ENCODE results near the gene PPBP.

PPBP gene

GRCh38 chr4:73988061-73988460 lies at the start of gene PPBP:
TSS of gene PPBP (minus strand) at chr4:73988190. CDS start at chr4:73988103, 87 bp downstream.
- H3K27me3 ChIP-seq (ENCODE audit: insufficient read depth, low read length, poor library complexity) = no peaks in the 10 kb centered on the region
- no peaks in the 10 kb centered on the region for H3K79me2 ChIP-seq (ENCODE audit: insufficient read depth, low read length)
- H3K4me3 ChIP-seq (ENCODE audit: low read depth in 1 of 2, low read length in 2 of 2) = no peak within 1 kb of the TSS
- H4K20me1 ChIP-seq (ENCODE audit: insufficient read depth, low read length) = no peaks in the 10 kb centered on the region
- no peak within 1 kb of the TSS for H3K4me2 ChIP-seq (ENCODE audit: insufficient read depth, low read length)
- no peak for ATAC-seq (ENCODE audit: insufficient read depth, low read depth)
- H2AFZ ChIP-seq (ENCODE audit: low read depth, low read length) = no peak within 1 kb of the TSS
- H3K9ac ChIP-seq (ENCODE audit: low read depth, low read length) = no peak within 1 kb of the TSS
- no peaks in the 10 kb centered on the region for H3K36me3 ChIP-seq (ENCODE audit: insufficient read depth, low read length)
- no peak within 1 kb of the TSS for H3K27ac ChIP-seq (ENCODE audit: low read length)
- no peaks in the 10 kb centered on the region for H3K4me1 ChIP-seq (ENCODE audit: insufficient read depth, low read length)
- no peaks in the 10 kb centered on the region for H3K9me3 ChIP-seq (ENCODE audit: insufficient read depth, low read length, severe bottlenecking)
- TF ChIP-seq, protein P1, sequence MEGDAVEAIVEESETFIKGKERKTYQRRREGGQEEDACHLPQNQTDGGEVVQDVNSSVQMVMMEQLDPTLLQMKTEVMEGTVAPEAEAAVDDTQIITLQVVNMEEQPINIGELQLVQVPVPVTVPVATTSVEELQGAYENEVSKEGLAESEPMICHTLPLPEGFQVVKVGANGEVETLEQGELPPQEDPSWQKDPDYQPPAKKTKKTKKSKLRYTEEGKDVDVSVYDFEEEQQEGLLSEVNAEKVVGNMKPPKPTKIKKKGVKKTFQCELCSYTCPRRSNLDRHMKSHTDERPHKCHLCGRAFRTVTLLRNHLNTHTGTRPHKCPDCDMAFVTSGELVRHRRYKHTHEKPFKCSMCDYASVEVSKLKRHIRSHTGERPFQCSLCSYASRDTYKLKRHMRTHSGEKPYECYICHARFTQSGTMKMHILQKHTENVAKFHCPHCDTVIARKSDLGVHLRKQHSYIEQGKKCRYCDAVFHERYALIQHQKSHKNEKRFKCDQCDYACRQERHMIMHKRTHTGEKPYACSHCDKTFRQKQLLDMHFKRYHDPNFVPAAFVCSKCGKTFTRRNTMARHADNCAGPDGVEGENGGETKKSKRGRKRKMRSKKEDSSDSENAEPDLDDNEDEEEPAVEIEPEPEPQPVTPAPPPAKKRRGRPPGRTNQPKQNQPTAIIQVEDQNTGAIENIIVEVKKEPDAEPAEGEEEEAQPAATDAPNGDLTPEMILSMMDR (IDR thresholded peaks at IDR 0.05; ENCODE audit: borderline replicate concordance, extremely low read depth, low read length, poor library complexity, severe bottlenecking) = no peak
- no peak for TF ChIP-seq EZH2 (IDR thresholded peaks at IDR 0.05; ENCODE audit: borderline replicate concordance, low read depth, low read length, severe bottlenecking)
- no peak for DNase-seq

DNA sequence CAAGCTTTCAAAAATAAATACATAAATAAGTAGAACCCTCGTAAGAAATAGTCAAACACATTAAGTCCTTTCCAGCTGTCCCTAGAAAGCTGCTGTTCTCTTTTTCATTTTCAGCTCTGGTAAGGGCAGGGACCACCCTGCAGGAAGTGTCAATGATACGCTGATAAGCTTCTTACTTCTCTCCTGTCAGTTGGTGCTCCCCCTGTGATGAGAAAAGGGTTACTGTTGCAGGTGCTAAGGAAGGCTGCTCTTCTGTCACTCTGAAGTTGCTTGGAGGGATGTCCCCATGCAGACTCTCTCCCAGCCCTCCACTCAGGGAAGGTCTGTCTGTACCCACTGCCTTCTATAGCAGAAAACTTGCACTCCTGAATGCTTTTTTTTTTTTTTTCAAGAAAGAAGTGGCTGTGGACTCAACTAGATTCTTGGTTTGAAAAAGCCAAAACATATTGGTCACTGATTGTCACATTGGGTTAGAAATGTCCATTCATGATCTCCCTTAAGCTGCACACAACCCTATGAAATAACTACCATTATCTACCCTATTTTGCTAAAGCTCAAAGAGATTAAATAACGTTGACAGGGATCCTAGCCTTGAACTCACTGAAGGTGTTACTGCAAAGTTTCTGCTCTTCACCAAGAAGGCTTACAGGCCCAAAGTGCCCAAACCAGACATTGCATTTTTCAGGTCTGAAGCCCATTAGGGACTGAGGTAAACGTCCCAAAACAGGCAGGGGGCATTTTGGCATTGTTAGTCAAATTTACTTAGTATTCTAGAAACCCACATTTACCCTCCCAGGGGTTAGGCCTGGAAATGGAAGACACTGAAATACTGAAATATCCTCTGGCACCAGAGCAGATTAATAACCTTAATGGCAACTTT lies 49.3 kb upstream of the PPBP start:
- peak; percentile 72 for ATAC-seq (ENCODE audit: insufficient read depth, low read depth)
- Histone ChIP-seq H3K4me2 (ENCODE audit: insufficient read depth, low read length) (peak overlapping the region; percentile 96), H3K4me1 (ENCODE audit: insufficient read depth, low read length) (peaks cover 30% of the 10 kb centered on the region), H4K20me1 (ENCODE audit: insufficient read depth, low read length) (no peaks in the 10 kb centered on the region), H3K27me3 (ENCODE audit: insufficient read depth, low read length, poor library complexity) (peaks cover 28% of the 10 kb centered on the region), H2AFZ (ENCODE audit: low read depth, low read length) (peak overlapping the region; percentile 72), H3K27ac (ENCODE audit: low read length) (peak overlapping the region; percentile 80), H3K79me2 (ENCODE audit: insufficient read depth, low read length) (no peaks in the 10 kb centered on the region), H3K9me3 (ENCODE audit: insufficient read depth, low read length, severe bottlenecking) (no peaks in the 10 kb centered on the region), H3K9ac (ENCODE audit: low read depth, low read length) (peak overlapping the region; percentile 69), H3K36me3 (ENCODE audit: insufficient read depth, low read length) (no peaks in the 10 kb centered on the region), H3K4me3 (ENCODE audit: low read depth in 1 of 2, low read length in 2 of 2) (peak overlapping the region; percentile 75 to 89)
- TF ChIP-seq, protein P1 (IDR thresholded peaks at IDR 0.05; ENCODE audit: borderline replicate concordance, extremely low read depth, low read length, poor library complexity, severe bottlenecking) = peak; percentile 36
- TF ChIP-seq EZH2 (IDR thresholded peaks at IDR 0.05; ENCODE audit: borderline replicate concordance, low read depth, low read length, severe bottlenecking) = no peak
- DNase-seq = peak; percentile 61

DNA sequence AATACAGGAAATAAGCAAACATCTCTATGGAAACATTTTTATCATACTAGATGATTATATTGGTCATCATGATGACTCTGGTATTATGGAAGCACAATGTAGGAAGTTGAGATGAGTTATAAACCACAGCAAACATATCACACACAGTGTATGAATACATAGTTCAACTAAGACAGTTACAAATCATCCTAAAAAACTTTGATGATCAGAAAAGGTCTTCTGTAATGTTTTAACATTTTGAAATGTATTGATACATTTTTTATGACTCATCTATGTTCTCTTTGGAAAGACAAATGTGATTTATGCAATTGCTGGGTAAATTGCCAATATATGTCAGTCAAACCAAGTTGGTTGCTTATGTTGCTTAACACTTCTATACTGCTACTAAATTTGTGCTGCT lies 45.7 kb upstream of the PPBP start:
- no peaks in the 10 kb centered on the region for H3K36me3 ChIP-seq (ENCODE audit: insufficient read depth, low read length)
- H3K79me2 ChIP-seq (ENCODE audit: insufficient read depth, low read length) = no peaks in the 10 kb centered on the region
- H3K4me1 ChIP-seq (ENCODE audit: insufficient read depth, low read length) = peaks cover 29% of the 10 kb centered on the region
- ATAC-seq (ENCODE audit: insufficient read depth, low read depth) (no peak), DNase-seq (no peak)
- no peak overlapping the region for H3K27ac ChIP-seq (ENCODE audit: low read length)
- peaks cover 15% of the 10 kb centered on the region for H3K27me3 ChIP-seq (ENCODE audit: insufficient read depth, low read length, poor library complexity)
- H3K9me3 ChIP-seq (ENCODE audit: insufficient read depth, low read length, severe bottlenecking) = no peaks in the 10 kb centered on the region
- H3K4me3 ChIP-seq (ENCODE audit: low read depth in 1 of 2, low read length in 2 of 2) = no peak overlapping the region
- no peak overlapping the region for H2AFZ ChIP-seq (ENCODE audit: low read depth, low read length)
- TF ChIP-seq EZH2 (IDR thresholded peaks at IDR 0.05; ENCODE audit: borderline replicate concordance, low read depth, low read length, severe bottlenecking) = no peak
- TF ChIP-seq, protein P1 (IDR thresholded peaks at IDR 0.05; ENCODE audit: borderline replicate concordance, extremely low read depth, low read length, poor library complexity, severe bottlenecking) = no peak
- H4K20me1 ChIP-seq (ENCODE audit: insufficient read depth, low read length) = no peaks in the 10 kb centered on the region
- H3K4me2 ChIP-seq (ENCODE audit: insufficient read depth, low read length) = no peak overlapping the region
- no peak overlapping the region for H3K9ac ChIP-seq (ENCODE audit: low read depth, low read length)

Measured in DND-41 (cell line).